HL-60 (cell line): Measurements from ENCODE around the gene NIN.
A peak's percentile ranks its signal among the peaks of the same experiment; 100 is the strongest.

Source experiments
- DNase-seq, 2 experiments: peaks; one replicate each; pipeline ENCODE4 v3.0.0-alpha.2; 2010 to 2020; ENCODE audit warnings: low read depth in 1 of 2, low spot score in 1 of 2
- H3K27ac ChIP-seq: fragments of 250-450 bp; sonication (Bioruptor Pico); replicated peaks from 2 replicates; pipeline ENCODE4 v1.5.1; 2020; ENCODE audit warnings: mild to moderate bottlenecking, moderate library complexity
- H3K27me3 ChIP-seq: fragments of 250-450 bp; sonication (Bioruptor Pico); 2 replicates; pipeline ENCODE4 v1.5.1; 2021; ENCODE audit warnings: mild to moderate bottlenecking, moderate library complexity; ENCODE audit not compliant: insufficient read depth, poor library complexity, severe bottlenecking
- H3K4me3 ChIP-seq: replicated peaks from 2 replicates; pipeline ENCODE4 v1.5.1; 2011; ENCODE audit warnings: mild to moderate bottlenecking, control low read depth, low read length; ENCODE audit not compliant: insufficient read depth
- GABPA ChIP-seq: IDR thresholded peaks from 2 replicates; pipeline ENCODE4 v1.6.1; 2012; ENCODE audit warnings: low read depth
- POLR2AphosphoS5 ChIP-seq: IDR thresholded peaks from 2 replicates; pipeline ENCODE4 v1.6.1; 2012; ENCODE audit warnings: low read depth
- SPI1 ChIP-seq: IDR thresholded peaks from 2 replicates; pipeline ENCODE4 v1.6.1; 2012; ENCODE audit warnings: low read depth, mild to moderate bottlenecking, borderline replicate concordance
- TF ChIP-seq, protein P1 (sequence below): IDR thresholded peaks from 2 replicates; pipeline ENCODE4 v1.6.1; 2012; ENCODE audit warnings: low read depth; ENCODE audit not compliant: insufficient replicate concordance
- TF ChIP-seq, protein P2 (sequence below): IDR thresholded peaks from one replicate; pipeline ENCODE4 v1.5.1; 2011; ENCODE audit warnings: low read length, control low read depth, inconsistent platforms; ENCODE audit not compliant: insufficient read depth

Gene NIN

DNA sequence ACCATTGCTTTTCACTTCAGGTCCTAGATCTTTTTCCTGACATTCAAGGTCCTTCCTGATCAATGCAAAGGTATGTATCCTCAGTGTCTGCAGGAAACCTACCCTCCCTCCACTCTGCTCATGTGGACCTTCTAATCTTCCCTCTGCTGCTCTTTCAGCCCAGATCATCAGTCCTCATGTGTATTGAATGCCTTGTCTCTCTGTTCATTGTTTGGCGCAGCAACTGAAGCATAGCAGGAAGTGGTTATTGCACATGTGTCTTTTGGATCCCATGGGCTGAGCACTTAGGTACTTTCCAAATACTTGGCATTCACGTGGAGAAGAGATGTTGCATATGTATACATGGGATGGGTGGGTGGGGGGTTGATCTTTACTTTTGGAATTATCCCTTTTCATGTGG lies 4.3 kb upstream of the NIN start:
- DNase-seq = peak in 1 of 2 experiments; percentile 64
- no peak overlapping the region for H3K4me3 ChIP-seq
- TF ChIP-seq SPI1 (peak; percentile 20; the same call in 1 of the 2 replicates), GABPA (no peak)
- no peaks in the 10 kb centered on the region for H3K27me3 ChIP-seq
- peak overlapping the region; percentile 35 for H3K27ac ChIP-seq

DNA sequence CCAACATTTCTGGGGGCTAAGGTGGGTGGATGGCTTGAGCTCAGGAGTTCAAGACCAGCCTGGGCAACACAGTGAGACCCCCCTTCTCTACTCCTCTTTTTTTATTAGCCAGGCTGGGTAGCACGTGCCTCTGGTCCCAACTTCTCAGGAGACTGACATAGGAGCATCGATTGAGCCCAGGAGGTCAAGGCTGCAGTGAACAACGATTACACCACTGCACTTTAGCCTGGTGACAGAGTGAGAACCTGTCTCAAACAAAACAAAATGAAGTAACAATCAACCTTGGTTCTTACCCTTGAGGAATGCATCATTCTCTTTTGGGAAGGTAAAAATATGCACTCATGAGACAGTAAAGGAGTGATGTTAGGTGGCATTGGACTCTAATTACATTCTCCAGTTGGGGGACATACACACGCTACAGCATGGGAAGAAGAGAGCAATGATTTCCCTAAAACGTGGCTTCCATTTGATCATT lies 3.9 kb upstream of the NIN start:
- TF ChIP-seq POLR2AphosphoS5 = no peak
- TF ChIP-seq, protein P1, sequence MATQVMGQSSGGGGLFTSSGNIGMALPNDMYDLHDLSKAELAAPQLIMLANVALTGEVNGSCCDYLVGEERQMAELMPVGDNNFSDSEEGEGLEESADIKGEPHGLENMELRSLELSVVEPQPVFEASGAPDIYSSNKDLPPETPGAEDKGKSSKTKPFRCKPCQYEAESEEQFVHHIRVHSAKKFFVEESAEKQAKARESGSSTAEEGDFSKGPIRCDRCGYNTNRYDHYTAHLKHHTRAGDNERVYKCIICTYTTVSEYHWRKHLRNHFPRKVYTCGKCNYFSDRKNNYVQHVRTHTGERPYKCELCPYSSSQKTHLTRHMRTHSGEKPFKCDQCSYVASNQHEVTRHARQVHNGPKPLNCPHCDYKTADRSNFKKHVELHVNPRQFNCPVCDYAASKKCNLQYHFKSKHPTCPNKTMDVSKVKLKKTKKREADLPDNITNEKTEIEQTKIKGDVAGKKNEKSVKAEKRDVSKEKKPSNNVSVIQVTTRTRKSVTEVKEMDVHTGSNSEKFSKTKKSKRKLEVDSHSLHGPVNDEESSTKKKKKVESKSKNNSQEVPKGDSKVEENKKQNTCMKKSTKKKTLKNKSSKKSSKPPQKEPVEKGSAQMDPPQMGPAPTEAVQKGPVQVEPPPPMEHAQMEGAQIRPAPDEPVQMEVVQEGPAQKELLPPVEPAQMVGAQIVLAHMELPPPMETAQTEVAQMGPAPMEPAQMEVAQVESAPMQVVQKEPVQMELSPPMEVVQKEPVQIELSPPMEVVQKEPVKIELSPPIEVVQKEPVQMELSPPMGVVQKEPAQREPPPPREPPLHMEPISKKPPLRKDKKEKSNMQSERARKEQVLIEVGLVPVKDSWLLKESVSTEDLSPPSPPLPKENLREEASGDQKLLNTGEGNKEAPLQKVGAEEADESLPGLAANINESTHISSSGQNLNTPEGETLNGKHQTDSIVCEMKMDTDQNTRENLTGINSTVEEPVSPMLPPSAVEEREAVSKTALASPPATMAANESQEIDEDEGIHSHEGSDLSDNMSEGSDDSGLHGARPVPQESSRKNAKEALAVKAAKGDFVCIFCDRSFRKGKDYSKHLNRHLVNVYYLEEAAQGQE = no peak
- no peak for TF ChIP-seq GABPA
- TF ChIP-seq, protein P2, sequence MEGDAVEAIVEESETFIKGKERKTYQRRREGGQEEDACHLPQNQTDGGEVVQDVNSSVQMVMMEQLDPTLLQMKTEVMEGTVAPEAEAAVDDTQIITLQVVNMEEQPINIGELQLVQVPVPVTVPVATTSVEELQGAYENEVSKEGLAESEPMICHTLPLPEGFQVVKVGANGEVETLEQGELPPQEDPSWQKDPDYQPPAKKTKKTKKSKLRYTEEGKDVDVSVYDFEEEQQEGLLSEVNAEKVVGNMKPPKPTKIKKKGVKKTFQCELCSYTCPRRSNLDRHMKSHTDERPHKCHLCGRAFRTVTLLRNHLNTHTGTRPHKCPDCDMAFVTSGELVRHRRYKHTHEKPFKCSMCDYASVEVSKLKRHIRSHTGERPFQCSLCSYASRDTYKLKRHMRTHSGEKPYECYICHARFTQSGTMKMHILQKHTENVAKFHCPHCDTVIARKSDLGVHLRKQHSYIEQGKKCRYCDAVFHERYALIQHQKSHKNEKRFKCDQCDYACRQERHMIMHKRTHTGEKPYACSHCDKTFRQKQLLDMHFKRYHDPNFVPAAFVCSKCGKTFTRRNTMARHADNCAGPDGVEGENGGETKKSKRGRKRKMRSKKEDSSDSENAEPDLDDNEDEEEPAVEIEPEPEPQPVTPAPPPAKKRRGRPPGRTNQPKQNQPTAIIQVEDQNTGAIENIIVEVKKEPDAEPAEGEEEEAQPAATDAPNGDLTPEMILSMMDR = no peak
- TF ChIP-seq SPI1 = no peak
- peak overlapping the region; percentile 35 for H3K27ac ChIP-seq
- no peak overlapping the region for H3K4me3 ChIP-seq
- DNase-seq = no peak
- H3K27me3 ChIP-seq = no peaks in the 10 kb centered on the region

DNA sequence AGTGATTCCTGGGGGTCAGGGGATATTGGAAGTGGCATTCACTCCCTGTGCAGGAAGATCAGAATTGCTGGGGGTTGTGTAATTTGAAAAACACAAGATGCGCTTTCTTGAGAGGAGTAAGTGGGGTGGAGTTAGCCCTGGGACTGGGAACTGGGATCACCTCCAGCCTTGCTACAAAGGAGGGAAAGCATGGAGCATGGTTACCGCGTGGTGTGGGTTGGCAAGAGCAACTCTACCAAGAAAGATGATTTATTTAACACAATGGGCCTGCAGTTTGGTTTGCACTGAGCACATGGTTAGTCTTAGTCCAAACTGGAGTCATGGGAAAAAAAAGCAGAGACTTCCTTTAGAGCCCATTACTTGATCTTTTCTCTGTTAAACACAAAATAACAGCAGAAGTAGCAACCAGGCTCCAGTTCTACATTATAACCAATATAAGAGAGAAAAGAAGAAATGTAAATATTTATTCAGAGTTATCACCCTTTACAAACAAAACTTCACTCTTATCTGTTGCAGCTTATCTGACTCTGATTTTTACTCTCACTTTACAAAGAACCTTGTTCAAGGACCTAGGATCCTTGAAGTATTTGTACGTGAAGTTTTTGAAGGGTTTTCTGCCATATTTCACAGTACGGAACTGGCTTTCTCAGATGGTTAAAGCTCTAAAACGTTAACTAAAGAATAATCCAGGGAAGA lies 2.1 kb upstream of the NIN start:
- no peak for TF ChIP-seq SPI1
- TF ChIP-seq, protein P1 = no peak
- no peak for TF ChIP-seq GABPA
- TF ChIP-seq, protein P2 = no peak
- TF ChIP-seq POLR2AphosphoS5 = no peak
- Histone ChIP-seq H3K4me3 (no peak overlapping the region), H3K27ac (no peak overlapping the region), H3K27me3 (no peaks in the 10 kb centered on the region)
- no peak for DNase-seq

DNA sequence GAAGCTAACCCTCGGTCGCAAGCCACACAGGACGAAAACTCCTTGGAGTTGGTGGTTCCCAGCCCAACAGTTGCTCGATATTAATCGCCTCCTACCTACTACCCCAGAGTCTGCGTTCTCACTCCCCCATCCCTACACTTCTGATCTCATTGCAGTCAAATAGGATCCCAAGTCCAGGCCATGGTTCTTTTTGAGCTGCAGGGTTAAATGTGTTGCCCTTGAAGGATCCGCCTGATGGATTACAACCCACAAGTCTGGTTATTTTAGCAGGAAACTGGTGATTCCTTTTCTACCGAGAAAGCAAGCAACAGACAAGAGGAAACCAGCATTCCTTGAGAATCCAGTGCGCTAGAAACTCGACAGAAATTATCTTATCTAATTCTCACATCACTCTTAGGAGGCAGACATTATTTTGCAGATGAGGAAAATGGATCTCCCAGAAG lies 785 bp upstream of the NIN start:
- Histone ChIP-seq H3K27ac (peak overlapping the region; percentile 87), H3K4me3 (peak overlapping the region; percentile 78), H3K27me3 (no peaks in the 10 kb centered on the region)
- DNase-seq = no peak
- TF ChIP-seq, protein P1 = no peak
- TF ChIP-seq, protein P2 = no peak
- TF ChIP-seq GABPA (no peak), POLR2AphosphoS5 (no peak), SPI1 (no peak)
